Mucosa of descending colon (tissue), 3 donors: ENCODE measurements around the gene FUT4. TPM values are rescaled to one million over a fixed set of nuclear protein-coding genes. Genes with fewer than 3 reads are reported as not detected.

Experiments used
- ATAC-seq: fragments of 200-7000 bp; cut with Tn5 transposase; one replicate; pipeline ENCODE4 v1.9.1; 2020; ENCODE audit warnings: mild to moderate bottlenecking, moderate library complexity
- DNase-seq, 3 donors: peaks; one replicate each; pipeline ENCODE4 v3.0.0-alpha.2; 2020
- H3K36me3 ChIP-seq: fragments of 200-600 bp; one replicate; pipeline ENCODE4 v1.8.0; 2021; ENCODE audit warnings: low read depth, mild to moderate bottlenecking
- H3K4me1 ChIP-seq: fragments of 200-600 bp; one replicate; pipeline ENCODE4 v1.8.0; 2021; ENCODE audit warnings: low read depth, mild to moderate bottlenecking
- H3K4me3 ChIP-seq: fragments of 200-600 bp; one replicate; pipeline ENCODE4 v1.8.0; 2021; ENCODE audit warnings: mild to moderate bottlenecking
- H3K9me3 ChIP-seq: fragments of 200-600 bp; one replicate; pipeline ENCODE4 v1.8.0; 2021; ENCODE audit warnings: mild to moderate bottlenecking
- CTCF ChIP-seq: fragments of 200-600 bp; IDR thresholded peaks from one replicate; pipeline ENCODE4 v1.8.0; 2022; ENCODE audit warnings: antibody characterized with exemption, mild to moderate bottlenecking
- intact Hi-C, 2 donors: fragments of 100-400 bp; cut with DNase I in 1 of 2; cut with micrococcal nuclease in 1 of 2; formaldehyde crosslinking; loops; one replicate each; pipeline versions ENCODE4 v1.11.0 to v1.11.1; 2022; cut with DNase I, micrococcal nuclease
- total RNA-seq, 3 donors: library from RNA; stranded (reverse); fragmentation: NEBNext Ultra II Directional in 2 of 3; extraction: Animal tissue kit (Norgen Biotek cat#: 25700) in 2 of 3; gene quantifications; one replicate each; pipeline versions ENCODE4 v1.2.1 to v1.2.4, GENCODE V29; 2021 to 2023
- donor health status: DM: no; HTN: no; CAD: no; lungs with moderate emphysema.
- donor health status: DM: no; HTN: no; CAD: no.
- donor health status: DM: no; HTN: yes; CAD: no.

Gene FUT4
- total RNA-seq, 3 donors from 2014 or later, result 13.9 to 23.5 (median 21.9) TPM

DNA sequence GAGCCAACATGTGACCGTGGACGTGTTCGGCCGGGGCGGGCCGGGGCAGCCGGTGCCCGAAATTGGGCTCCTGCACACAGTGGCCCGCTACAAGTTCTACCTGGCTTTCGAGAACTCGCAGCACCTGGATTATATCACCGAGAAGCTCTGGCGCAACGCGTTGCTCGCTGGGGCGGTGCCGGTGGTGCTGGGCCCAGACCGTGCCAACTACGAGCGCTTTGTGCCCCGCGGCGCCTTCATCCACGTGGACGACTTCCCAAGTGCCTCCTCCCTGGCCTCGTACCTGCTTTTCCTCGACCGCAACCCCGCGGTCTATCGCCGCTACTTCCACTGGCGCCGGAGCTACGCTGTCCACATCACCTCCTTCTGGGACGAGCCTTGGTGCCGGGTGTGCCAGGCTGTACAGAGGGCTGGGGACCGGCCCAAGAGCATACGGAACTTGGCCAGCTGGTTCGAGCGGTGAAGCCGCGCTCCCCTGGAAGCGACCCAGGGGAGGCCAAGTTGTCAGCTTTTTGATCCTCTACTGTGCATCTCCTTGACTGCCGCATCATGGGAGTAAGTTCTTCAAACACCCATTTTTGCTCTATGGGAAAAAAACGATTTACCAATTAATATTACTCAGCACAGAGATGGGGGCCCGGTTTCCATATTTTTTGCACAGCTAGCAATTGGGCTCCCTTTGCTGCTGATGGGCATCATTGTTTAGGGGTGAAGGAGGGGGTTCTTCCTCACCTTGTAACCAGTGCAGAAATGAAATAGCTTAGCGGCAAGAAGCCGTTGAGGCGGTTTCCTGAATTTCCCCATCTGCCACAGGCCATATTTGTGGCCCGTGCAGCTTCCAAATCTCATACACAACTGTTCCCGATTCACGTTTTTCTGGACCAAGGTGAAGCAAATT is 1.8 kb downstream of the FUT4 start:
- no peaks in the 10 kb centered on the region for H3K36me3 ChIP-seq
- peak; percentile 62 to 72 (median 68) for DNase-seq
- peak overlapping the region; percentile 69 for H3K4me3 ChIP-seq

GRCh38 chr11:94546162-94546470 is 2.4 kb downstream of the FUT4 start:
- peak in 1 of 3 donors; percentile 22 for DNase-seq
- Histone ChIP-seq H3K36me3 (no peaks in the 10 kb centered on the region), H3K9me3 (no peaks in the 10 kb centered on the region), H3K4me1 (peaks cover 36% of the 10 kb centered on the region), H3K4me3 (peak overlapping the region; percentile 69)
- TF ChIP-seq CTCF, result no peak
- no peak for ATAC-seq
- intact Hi-C loops, result no loop called here

More for the DNA sequence above, 1.8 kb downstream of the FUT4 start:
- Histone ChIP-seq H3K4me1 (peaks cover 39% of the 10 kb centered on the region), H3K9me3 (no peaks in the 10 kb centered on the region)
- intact Hi-C loops, result no loop called here
- no peak for TF ChIP-seq CTCF
- peak; percentile 4 for ATAC-seq

GRCh38 chr11:94546886-94547285 is 3.2 kb downstream of the FUT4 start:
- Histone ChIP-seq H3K4me3 (no peak overlapping the region), H3K9me3 (no peaks in the 10 kb centered on the region), H3K4me1 (peaks cover 32% of the 10 kb centered on the region), H3K36me3 (no peaks in the 10 kb centered on the region)
- no peak for TF ChIP-seq CTCF
- intact Hi-C loops, result no loop called here
- ATAC-seq (peak; percentile 10), DNase-seq (peak in 2 of 3 donors; percentile 37 to 66)

DNA sequence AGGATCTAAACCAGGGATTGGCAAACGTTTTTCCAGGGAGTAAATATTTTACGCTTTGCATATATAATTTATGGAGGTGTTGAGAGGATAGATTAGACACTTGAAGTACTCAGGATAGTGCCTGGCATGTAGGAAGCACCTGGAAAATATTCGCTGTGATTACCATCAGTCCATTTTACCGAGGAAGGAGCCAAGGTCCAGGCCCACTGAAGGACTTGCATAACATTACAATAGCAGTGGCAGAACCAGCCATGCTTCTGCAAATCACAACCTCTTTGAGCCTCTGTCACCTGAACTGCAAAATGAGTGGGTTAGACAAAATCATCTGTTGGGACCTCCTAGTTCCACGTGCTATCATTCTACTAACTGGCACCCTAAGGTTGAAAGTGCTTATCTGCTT is 5.4 kb downstream of the FUT4 start:
- TF ChIP-seq CTCF, result no peak
- peak in 1 of 3 donors; percentile 27 for DNase-seq
- intact Hi-C loops, result no loop called here
- Histone ChIP-seq H3K4me3 (no peak overlapping the region), H3K4me1 (peaks cover 19% of the 10 kb centered on the region), H3K9me3 (no peaks in the 10 kb centered on the region), H3K36me3 (no peaks in the 10 kb centered on the region)
- ATAC-seq, result no peak

DNA sequence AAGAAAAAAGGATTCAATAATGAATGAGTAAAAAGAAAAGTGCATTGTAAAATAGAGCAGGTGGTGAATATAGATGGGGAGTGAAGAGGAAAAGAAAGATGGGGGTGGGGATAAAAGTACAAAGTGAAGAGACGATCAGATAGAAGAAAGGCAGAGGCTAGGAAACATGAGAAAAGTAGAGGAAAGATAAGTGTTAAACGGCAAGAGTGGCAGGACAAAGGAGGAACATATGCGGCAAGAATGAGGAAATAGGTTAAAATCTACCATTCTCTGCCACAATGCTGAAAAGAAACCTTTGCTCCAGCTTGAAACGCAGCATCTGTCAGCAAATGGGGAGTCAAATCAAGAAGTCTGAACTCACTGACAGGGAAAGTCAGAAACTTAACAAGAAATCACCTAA is 6.8 kb downstream of the FUT4 start:
- Histone ChIP-seq H3K4me3 (no peak overlapping the region), H3K9me3 (no peaks in the 10 kb centered on the region), H3K4me1 (peaks cover 10% of the 10 kb centered on the region), H3K36me3 (no peaks in the 10 kb centered on the region)
- DNase-seq, result no peak
- TF ChIP-seq CTCF, result no peak
- intact Hi-C loops, result no loop called here
- ATAC-seq, result peak; percentile 15
